Neural crest cell (in vitro differentiated cells): ENCODE data around the gene ARHGAP4. TPM values are rescaled to one million over a fixed set of nuclear protein-coding genes. Genes with fewer than 3 reads are reported as not detected.
A peak's percentile ranks its signal among the peaks of the same experiment; 100 is the strongest.

Experiments
- DNase-seq: peaks from one replicate; pipeline ENCODE4 v3.0.0; 2021; ENCODE audit warnings: low read depth, mixed read lengths, low spot score
- H3K27ac Mint-ChIP-seq: one replicate; pipeline ENCODE4 v1.8.0; 2021; ENCODE audit warnings: mild to moderate bottlenecking, mixed read lengths; ENCODE audit not compliant: unreplicated experiment
- H3K27me3 Mint-ChIP-seq: 2 replicates; pipeline ENCODE4 v1.8.0; 2021; ENCODE audit warnings: low read depth, mild to moderate bottlenecking, mixed read lengths
- H3K36me3 Mint-ChIP-seq: 2 replicates; pipeline ENCODE4 v1.8.0; 2021; ENCODE audit warnings: low read depth, mild to moderate bottlenecking, mixed read lengths
- H3K4me1 Mint-ChIP-seq: 2 replicates; pipeline ENCODE4 v1.8.0; 2021; ENCODE audit warnings: mixed read lengths
- H3K4me3 Mint-ChIP-seq: one replicate; pipeline ENCODE4 v1.8.0; 2021; ENCODE audit warnings: mild to moderate bottlenecking, mixed read lengths
- H3K9me3 Mint-ChIP-seq: 2 replicates; pipeline ENCODE4 v1.8.0; 2021; ENCODE audit warnings: mixed read lengths
- total RNA-seq: library from RNA; stranded (reverse); gene quantifications from 2 replicates; pipeline ENCODE4 v1.2.1, GENCODE V29; 2021
- TF ChIP-seq, protein P1 (sequence below): fragments of 200-600 bp; sonication (generic); conservative IDR thresholded peaks from 2 replicates; pipeline ENCODE4 v1.5.0; 2021; ENCODE audit warnings: antibody characterized with exemption, mild to moderate bottlenecking

ARHGAP4 gene
- total RNA-seq, 1 donor from 2014 or later = 10.7 TPM

DNA sequence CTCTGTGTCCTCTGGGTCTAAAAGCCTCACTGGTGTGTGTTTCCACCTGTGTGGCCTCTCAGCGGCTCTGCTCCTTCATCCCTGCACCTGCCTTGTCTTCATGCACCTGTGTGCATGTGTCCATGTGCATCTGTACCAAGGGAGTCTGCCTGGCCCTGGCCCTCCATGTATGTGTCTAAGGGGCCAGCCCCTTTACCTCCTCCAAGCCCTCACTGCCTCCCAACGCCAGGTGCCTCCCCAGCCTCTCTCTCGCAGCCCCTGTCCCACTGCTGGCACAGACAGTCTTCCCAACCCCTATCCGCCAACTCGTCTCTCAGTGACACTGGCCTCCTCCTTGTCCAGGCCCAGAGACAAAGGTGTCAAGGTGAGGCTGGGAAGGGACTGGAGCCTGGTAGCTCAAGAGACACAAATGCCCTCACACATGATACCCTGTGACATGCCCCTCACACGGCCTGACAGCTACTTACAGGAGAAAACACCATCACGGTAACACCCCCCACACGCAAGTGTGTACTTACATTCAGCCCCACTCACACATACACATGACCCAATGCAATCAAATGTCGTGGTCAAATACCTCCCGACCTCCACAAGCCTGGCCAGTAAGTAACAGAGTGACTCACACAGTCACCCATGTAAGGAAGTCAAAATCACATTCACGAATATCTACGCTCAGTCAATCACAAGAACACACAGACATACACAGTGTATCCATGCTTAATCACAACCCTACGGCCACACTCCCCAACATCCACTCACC, 51.5 kb downstream of the ARHGAP4 start:
- peaks cover 51% of the 10 kb centered on the region for H3K4me1 Mint-ChIP-seq
- peaks cover 7% of the 10 kb centered on the region for H3K27me3 Mint-ChIP-seq
- peaks cover 5% of the 10 kb centered on the region for H3K9me3 Mint-ChIP-seq
- DNase-seq = no peak
- no peak overlapping the region for H3K27ac Mint-ChIP-seq
- TF ChIP-seq, protein P1, sequence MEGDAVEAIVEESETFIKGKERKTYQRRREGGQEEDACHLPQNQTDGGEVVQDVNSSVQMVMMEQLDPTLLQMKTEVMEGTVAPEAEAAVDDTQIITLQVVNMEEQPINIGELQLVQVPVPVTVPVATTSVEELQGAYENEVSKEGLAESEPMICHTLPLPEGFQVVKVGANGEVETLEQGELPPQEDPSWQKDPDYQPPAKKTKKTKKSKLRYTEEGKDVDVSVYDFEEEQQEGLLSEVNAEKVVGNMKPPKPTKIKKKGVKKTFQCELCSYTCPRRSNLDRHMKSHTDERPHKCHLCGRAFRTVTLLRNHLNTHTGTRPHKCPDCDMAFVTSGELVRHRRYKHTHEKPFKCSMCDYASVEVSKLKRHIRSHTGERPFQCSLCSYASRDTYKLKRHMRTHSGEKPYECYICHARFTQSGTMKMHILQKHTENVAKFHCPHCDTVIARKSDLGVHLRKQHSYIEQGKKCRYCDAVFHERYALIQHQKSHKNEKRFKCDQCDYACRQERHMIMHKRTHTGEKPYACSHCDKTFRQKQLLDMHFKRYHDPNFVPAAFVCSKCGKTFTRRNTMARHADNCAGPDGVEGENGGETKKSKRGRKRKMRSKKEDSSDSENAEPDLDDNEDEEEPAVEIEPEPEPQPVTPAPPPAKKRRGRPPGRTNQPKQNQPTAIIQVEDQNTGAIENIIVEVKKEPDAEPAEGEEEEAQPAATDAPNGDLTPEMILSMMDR = no peak
- H3K36me3 Mint-ChIP-seq = peaks cover 9% of the 10 kb centered on the region
- peak overlapping the region; percentile 59 for H3K4me3 Mint-ChIP-seq

DNA sequence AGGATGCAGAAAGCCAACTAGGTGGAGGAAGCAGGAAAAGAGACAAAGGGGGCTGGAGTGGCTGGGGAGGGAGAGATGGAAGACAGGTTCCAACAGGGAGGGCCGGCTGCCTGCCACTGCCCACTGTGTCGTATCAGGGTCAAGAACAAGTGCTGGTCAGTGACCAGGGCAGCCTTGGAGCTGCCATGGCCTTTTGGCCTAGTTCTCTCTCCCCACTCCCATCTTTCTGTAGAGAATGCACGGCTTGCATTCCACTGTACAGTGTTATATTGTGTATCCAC, 52.0 kb downstream of the ARHGAP4 start:
- Mint-ChIP-seq H3K9me3 (peaks cover 5% of the 10 kb centered on the region), H3K4me1 (peaks cover 46% of the 10 kb centered on the region), H3K27ac (no peak overlapping the region), H3K4me3 (peak overlapping the region; percentile 41), H3K27me3 (peaks cover 7% of the 10 kb centered on the region), H3K36me3 (peaks cover 9% of the 10 kb centered on the region)
- DNase-seq = no peak
- TF ChIP-seq, protein P1 = no peak

DNA sequence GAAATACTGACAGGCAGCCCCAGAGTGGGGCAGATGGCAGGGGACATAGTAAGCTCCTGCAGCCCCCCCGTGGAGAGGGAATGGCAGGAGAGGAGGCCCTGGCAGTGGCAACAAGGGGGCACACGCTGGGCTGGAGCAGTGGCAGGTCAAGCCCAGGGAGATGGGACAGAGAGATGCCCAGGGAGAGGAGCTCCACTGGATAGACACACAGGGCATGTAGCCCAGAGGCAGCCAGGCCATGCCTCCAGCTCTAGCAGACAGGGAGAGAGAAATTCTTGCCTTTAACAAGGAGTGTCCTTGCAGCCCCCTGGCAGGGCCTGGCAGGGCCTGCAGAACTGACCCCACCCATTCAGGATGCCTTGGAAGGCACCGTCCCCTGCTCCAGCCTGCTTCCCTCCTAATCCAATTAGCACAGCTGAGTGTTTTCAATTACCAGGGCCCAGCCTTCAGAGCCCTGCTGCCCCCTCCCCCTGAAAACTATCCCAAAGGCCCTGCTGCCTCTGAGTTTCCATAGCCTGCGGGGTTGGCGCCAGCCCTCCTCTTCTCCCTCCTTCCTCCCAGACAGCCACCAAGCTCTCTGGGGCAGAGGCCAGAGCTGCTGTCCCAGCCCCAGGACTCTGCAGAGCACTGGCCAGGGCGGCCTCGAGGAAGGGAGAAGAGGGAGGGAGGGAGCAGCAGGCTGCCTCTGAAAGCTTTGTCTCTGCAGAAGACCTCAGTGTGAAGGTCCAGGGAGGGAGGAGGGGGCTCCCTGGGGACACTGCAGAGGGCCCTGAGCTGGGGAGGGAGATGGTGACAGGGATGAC, 52.6 kb downstream of the ARHGAP4 start:
- peaks cover 5% of the 10 kb centered on the region for H3K9me3 Mint-ChIP-seq
- peaks cover 9% of the 10 kb centered on the region for H3K36me3 Mint-ChIP-seq
- no peak for DNase-seq
- H3K4me3 Mint-ChIP-seq = peak overlapping the region; percentile 74
- peaks cover 41% of the 10 kb centered on the region for H3K4me1 Mint-ChIP-seq
- H3K27me3 Mint-ChIP-seq = peaks cover 7% of the 10 kb centered on the region
- no peak overlapping the region for H3K27ac Mint-ChIP-seq
- TF ChIP-seq, protein P1 = no peak

DNA sequence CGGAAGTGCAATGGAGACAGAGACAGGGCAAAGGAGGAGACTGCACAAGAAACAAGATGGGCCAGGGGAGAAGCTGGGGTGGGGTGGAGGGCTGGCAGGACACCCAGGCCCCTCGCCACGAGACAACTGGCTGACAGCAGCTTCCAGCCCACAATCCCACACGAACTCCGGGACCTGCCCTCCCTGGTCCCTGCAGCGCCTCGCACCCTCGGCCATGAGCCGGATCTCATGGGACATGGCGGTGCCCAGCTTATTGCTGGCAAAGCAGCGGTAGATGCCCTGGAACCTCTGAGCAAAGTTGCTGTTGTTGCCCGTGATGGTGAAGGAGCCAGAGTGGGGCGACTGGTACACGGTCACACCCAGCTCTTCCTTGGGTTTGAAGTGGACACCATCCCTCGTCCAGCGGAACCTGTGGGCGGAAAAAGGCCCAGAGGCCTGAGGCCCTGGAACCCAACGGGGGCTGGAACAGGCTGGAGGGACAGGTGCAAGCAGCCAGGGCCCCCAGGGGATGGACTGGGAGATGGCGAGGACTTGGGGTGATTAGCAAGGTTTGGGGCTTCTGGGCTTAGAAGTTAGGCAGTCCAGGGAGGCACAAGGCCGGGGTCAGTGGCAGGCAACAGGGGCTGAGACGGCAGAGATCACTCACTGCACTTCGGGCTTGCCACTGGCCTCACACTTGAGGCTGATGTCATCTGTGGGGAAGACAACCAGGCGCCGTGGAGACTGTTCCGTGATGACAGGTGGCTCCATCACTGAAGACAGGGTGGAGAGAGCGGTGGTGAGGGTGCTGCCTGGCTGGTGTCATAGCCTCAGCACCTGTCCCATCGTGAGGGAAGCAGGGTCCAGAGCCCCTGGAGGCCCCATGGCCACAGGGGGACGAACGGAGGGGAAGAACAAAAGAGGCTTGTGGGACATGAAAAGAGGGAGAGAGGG, 53.9 kb downstream of the ARHGAP4 start:
- Mint-ChIP-seq H3K4me3 (no peak overlapping the region), H3K27me3 (peaks cover 7% of the 10 kb centered on the region), H3K4me1 (peaks cover 28% of the 10 kb centered on the region), H3K27ac (peak overlapping the region; percentile 93), H3K9me3 (peaks cover 5% of the 10 kb centered on the region), H3K36me3 (peaks cover 9% of the 10 kb centered on the region)
- TF ChIP-seq, protein P1 = no peak
- no peak for DNase-seq

DNA sequence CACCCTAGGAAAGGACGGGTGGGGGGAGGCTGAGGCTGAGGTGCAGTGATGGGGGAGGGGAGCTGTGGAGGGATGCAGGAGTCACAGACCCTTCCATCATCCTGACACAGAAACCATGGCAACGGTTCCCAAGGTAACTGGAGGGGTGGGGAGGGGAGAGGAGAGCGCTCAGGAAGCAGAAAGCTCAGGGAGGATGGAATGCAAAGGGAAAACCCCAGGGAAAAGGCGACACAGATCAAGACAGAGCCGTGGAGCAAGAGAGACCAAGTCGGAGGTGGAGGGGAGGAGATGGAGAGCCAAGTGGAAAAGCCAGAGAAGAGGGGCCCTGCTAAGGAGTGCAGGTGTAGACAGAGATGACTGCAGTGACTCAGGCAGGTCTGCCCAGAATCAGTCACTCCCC, 54.6 kb downstream of the ARHGAP4 start:
- peaks cover 7% of the 10 kb centered on the region for H3K27me3 Mint-ChIP-seq
- H3K36me3 Mint-ChIP-seq = peaks cover 9% of the 10 kb centered on the region
- TF ChIP-seq, protein P1 = no peak
- H3K27ac Mint-ChIP-seq = no peak overlapping the region
- peaks cover 5% of the 10 kb centered on the region for H3K9me3 Mint-ChIP-seq
- peak; percentile 37 for DNase-seq
- peaks cover 27% of the 10 kb centered on the region for H3K4me1 Mint-ChIP-seq
- H3K4me3 Mint-ChIP-seq = peak overlapping the region; percentile 57
